Measurements from ENCODE around the gene ZNF423.

ZNF423 gene

DNA sequence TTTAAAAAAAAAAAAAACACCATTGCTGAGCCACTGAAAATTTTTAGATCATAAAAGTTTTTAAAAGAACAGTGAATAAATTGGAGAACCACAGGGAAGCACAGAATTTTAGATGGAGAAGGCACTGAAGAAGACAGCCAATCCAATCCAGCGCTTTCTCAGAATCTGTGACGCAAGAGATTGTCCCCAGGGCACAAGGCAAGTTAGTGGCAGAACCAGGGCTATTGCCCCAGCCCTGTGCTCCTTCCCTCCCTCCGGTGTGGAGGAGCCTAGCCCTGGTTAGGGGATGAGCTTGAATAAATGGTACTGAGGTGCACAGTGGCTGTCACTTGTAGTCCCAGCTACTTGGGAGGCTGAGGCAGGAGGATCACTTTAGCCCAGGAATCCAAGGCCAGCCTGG lies 108.3 kb downstream of the ZNF423 start:
- DNase-seq: no peak

GRCh38 chr16:49746545-49746944 lies 109.4 kb downstream of the ZNF423 start:
- DNase-seq: no peak

GRCh38 chr16:49745311-49745747 lies 110.6 kb downstream of the ZNF423 start:
- no peak for DNase-seq

DNA sequence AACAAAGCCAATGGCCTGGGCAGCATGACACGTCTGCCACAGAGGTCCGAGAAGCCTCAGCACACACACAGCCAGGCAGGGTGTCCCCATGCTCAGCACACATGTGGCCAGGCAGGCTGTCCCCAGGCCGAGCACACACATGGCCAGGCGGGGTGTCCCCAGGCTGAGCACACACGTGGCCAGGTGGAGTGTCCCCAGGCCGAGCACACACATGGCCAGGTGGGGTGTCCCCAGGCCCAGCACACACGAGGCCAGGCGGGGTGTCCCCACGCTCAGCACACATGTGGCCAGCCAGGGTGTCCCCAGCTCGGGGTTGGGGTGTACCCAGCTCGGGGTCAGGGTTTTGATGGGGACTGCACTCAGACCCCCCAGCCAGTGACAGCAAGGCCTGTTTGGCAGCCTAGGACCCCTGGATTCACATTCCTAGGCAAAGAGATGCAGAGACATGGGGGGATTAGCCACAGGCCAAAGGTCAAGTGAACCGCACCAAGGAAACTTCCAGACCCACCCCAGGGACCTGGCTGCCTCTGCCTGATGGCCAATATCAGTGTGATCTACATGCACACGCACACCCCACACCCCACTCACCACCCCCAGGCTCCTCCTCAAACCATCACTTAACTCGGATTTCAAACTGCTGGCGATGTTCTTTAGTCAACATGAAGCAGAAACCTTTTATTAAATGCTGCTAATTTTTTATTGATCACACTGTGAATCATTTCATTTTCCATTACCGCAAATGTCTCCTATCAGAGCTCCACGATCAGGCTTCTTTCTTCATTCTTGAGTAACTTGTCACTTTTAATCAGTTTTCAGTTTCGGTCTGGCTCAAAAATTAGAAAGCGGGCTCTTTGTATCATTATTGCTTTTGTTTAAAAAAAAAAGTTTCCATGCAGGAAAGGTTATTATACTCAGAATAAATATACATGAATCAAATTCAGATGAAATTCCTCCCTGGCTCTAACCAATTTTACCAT lies 111.4 kb downstream of the ZNF423 start:
- no peak for DNase-seq

GRCh38 chr16:49743658-49744057 lies 112.3 kb downstream of the ZNF423 start:
- DNase-seq: no peak

DNA sequence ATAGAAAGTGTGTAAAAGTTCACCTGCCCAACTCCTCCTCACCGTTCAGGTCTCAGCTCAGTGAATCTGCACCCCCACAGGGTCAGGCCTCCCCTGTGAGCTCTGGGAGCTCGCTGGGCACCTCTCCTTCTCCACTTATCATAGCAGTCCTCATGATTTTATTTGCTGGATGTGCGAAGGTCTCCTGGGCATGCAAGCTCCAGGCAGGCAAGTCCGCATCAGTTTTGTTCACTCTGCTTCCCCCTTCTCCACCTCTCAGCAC lies 112.8 kb downstream of the ZNF423 start:
- DNase-seq: no peak

DNA sequence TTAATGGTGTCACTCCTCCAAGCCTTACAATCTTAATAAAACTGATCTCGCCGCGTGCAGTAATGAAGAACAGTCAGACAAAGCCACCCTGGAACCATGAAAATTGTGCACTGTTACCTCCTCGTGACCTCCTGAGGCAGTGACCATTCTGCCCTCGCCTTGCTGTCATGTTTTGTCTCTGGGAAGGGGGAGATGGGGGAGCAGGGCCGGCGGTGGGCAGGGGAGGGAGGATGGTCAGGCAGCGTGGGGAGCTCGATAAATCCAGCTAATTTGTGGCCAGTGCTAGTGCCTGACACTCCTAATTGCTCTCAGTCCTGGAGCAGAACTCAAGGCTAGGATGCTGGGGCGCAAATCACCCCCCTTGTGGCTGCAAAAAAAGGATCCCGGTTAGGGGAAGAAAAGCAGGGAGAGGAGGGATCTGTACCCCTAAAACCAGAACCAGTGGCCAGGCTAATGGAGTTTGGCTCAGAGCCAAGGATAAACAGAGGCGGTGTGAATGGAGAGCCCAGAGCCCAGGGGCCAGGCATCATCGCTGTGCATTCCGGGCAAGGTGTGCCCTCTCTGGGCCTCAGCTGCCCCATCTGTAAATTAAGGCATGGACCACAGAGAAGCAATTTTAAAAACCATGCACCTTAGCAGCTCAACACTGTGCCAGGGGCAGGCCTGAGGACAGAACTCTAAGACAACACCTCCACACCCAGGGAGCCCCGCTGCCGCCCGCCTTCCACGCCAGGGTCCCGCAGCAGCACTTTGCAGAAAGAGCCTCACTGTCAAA lies 113.3 kb downstream of the ZNF423 start:
- DNase-seq: no peak

DNA sequence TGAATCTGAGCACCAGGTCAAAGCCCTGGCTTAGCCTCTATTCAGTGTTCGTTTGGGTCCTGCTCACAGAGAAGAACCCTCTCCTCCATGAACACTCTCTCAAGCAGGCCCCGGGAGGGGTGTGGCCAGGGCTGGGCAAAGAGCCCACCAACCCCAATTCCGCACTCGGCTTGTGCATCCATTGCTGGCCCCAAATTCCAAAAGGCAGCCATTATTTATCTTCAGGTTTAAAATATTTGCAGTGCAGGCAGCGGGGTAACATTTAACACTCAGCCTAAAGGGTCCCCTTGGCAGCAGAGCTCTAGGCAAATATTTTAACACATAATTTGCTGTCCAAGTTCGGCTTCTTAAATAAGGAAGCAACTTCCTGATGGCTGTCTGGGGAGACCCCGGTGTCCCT lies 115.7 kb downstream of the ZNF423 start:
- no peak for DNase-seq

- DNase-seq: no peak
Observed at GRCh38 chr16:49739381-49739780, 116.5 kb downstream of the ZNF423 start.

DNA sequence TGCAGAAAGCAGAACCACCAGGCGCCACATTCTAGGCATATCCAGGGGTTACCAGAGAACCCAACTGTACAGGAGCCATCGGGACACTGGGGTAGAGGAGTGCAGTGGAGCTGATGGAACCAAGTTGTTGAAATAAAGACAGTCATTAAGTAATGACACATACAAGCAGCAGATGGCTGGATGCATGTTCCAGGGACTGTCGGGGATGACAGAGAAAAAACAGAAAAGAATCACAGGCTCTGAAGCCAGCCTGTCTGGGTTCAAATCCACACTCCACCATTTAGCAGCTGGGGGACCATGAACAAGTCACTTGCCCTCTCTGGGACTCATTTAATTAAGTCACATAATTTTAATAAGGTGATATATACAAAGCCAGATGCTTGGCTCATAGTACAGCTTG lies 117.1 kb downstream of the ZNF423 start:
- DNase-seq: no peak

DNA sequence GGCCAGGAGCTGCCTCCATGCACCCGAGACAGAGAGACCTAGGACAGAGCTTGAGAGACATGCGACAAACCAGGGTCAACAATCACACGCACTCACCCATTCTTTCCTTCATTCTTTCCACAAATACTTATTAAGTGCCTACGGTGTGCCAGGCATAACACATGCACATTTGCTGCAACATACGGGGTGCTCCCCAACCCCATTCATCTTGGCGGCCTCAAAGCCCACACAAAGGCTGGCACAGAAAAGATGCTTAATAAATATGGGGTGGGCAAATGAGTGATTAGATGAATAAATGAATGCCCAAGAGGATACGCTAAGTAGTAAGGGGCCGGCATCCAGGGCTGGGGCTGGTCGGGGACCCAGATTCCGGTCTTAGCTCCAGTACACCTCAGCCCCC lies 117.9 kb downstream of the ZNF423 start:
- no peak for DNase-seq

GRCh38 chr16:49737541-49737940 lies 118.4 kb downstream of the ZNF423 start:
- no peak for DNase-seq

DNA sequence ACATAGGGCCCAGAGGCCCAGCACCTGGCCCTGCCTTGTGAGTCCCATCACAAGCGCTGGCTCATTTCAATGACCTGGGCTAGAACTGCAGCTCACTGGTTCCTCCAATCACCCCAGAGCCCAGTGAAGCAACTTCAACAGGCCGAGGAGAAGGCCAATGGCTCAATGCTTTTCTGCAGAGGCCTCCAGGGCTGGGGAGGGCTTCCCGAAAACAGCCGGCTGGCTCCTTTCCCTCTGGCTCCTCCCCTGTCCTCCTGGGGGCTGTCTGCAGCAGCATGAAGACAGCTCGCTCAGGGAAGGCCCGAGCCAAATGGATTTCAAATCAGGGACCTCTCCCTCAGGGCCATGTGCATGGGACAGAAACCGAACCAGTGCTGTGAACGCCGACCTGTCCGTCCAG lies 121.6 kb downstream of the ZNF423 start:
- no peak for DNase-seq

- no peak for DNase-seq
Observed at GRCh38 chr16:49733313-49734009, 122.5 kb downstream of the ZNF423 start.

DNA sequence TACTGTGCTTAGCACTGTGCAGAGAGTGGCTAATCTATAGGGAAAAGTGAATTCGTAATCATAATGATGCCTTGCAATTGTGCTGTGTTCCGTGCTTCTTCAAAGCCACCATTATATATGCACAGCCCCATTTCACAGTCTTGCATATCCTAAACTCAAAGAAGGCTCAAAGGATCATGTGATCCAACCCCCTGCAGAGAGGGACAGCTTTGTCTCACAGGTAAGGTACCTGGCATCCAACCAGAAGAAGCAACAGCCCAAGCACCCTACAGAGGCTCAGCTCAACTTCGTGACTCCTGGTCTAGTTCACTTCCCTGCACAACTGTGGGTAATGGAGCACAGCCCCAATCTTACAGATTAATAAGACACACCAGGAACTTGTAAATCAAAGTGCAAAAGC lies 124.0 kb downstream of the ZNF423 start:
- no peak for DNase-seq

GRCh38 chr16:49730772-49731171 lies 125.1 kb downstream of the ZNF423 start:
- DNase-seq: no peak

GRCh38 chr16:49727611-49728010 lies 128.3 kb downstream of the ZNF423 start:
- DNase-seq: no peak

DNA sequence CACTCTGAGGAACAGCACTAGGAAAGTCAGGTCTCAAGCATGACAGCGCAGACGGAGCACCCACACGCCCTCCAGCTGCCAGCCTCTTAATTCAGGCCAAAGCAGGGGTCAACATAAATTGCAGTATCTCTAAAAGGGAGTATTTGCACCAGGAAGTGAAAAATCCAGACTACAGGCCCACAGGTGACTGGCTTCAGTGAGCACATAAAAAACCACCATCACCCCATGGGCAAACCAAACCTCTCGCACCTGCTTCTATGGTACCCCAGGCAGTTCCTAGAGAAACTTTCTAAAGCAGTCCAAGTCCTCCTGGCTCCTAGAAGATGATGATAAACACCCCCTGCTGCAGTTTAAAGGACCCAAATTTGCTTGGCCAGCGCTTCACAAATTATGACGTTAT lies 129.8 kb downstream of the ZNF423 start:
- no peak for DNase-seq

DNA sequence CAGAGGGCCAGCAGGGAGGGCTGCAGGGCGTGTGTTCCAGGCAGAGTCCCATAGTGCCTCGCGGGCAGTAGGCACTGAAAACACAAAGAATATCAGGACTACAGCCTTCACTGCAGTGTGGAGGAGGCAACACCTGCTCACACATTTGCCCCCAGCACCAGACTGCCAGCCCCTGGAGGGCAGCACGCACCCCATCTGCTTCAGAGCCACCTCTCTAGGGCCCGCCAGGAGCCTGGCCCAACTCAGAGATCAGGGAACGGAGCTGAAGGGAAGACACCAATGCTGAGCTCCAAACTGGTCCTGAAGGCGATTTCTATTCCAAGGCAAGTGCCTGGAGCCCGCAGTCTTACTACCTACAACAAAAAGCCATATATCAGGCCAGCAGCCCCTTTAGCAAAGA lies 130.3 kb downstream of the ZNF423 start:
- DNase-seq: no peak

DNA sequence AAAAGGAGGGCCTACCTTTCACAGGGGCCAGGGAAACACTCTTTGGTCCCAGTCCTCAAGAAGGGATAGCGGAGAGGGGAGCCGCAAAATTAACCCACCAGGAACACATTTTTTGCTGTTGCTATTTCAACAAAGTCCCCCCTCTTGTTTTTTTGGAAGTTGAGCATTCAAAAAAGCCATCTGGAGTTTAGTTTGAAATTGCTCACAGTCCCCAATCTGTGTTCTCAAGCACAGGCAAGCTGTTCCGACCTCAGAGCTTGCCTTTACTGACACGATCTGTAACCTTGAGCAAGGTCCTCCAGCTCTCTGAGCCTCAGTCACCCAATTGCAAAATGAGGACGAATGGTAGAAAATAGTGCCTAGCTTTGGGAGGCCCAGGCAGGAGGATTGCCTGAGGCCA lies 131.1 kb downstream of the ZNF423 start:
- DNase-seq: no peak

DNA sequence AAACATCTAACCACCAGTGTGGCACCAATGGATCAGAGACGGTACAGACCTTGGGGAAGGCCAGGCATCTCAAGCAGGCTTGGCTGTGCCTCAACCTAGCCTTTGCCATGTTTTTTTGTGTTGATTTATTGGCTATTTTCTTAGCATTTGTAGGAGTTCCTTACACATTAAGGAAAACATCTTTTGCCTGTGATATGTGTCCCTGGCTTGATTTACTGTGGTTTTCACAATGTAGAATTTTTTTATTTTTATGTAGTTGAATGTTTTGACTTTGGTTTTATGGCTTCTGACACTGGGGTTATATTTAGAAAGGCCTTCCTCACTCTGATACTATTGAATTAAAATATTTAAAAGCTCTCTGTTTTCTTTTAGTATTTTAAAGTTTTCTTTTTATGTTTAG lies 132.6 kb downstream of the ZNF423 start:
- no peak for DNase-seq

DNA sequence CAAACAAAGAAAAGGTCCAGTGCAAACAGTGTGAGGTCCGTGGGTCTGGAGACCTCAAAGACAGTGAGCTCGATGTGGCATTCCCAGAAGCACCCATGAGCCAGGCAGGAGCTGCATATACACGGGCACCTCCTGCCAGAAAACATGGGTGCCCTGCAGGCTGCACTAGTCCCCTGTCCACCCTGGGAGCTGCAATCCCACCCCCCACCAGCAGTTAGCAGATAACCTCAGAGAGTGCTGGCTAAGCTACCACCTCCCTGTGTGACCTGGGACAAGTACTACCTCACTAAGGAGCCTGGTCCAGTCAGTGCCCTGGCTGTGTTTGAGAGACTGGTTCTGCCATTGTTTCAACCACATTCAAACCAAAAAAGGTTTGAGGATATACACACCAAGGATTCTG lies 135.7 kb downstream of the ZNF423 start:
- no peak for DNase-seq

DNA sequence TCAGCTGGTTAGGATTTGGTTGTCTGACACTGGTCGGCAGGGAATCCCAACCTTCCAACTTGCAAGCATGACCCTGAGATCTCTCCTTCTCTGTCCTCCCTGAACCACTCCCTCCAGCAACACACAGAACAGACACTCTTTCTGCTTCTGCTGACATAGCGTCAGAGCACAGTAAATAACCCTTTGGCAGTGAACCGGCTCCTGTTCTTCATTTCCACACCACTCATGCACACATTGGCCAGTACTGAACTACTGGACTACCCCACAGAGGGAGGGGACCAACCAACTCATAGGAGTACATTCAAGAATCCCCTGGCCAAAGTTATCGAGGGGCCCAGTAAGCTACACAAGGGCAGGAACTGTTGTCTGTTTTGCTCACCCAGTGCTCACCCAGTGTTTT lies 138.2 kb downstream of the ZNF423 start:
- DNase-seq: no peak
